ENCODE results near the gene FARP2. TPM values are rescaled to one million over a fixed set of nuclear protein-coding genes. Genes with fewer than 3 reads are reported as not detected.

The FARP2 gene
- total and polyA plus RNA-seq, 2 of the 4 experiments (the other 2 are of a cell fraction), result 17.1 to 30.8 TPM

- H3K14ac ChIP-seq (replicated peaks; ENCODE audit: low read depth, low read length), result peak within 1 kb of the TSS; percentile 97
- BruUV-seq (replicated peaks), result no TSS peak
- peak; percentile 97 for ATAC-seq (ENCODE audit: low read depth)
- 0 out of 2 replicates have a peak, but pooled peaks have one; percentile 5 for TF ChIP-seq BHLHE40 (IDR thresholded peaks at IDR 0.05; ENCODE audit: low read depth, low read length)
- TF ChIP-seq MAZ (IDR thresholded peaks at IDR 0.05; ENCODE audit: borderline replicate concordance, low read depth, low read length), result peak; percentile 98
- TF ChIP-seq RCOR1 (IDR thresholded peaks at IDR 0.05; ENCODE audit: insufficient replicate concordance, low read length), result no peak
- no peak for TF ChIP-seq MAFK (IDR thresholded peaks at IDR 0.05; ENCODE audit: low read depth, low read length)
- TF ChIP-seq NFE2L2 (IDR thresholded peaks at IDR 0.05; ENCODE audit: low read depth, low read length), result no peak
- no peak for TF ChIP-seq CEBPB (IDR thresholded peaks at IDR 0.05; ENCODE audit: low read depth, low read length)
- TF ChIP-seq CHD1 (IDR thresholded peaks at IDR 0.05; ENCODE audit: low read depth, low read length), result no peak
- TF ChIP-seq MXI1 (IDR thresholded peaks at IDR 0.05; ENCODE audit: borderline replicate concordance, low read depth, low read length), result peak; percentile 79; the same call in 1 of the 2 replicates
- peak; percentile 96 for TF ChIP-seq USF2 (IDR thresholded peaks at IDR 0.05; ENCODE audit: low read depth, low read length)
- TF ChIP-seq ELK1 (IDR thresholded peaks at IDR 0.05; ENCODE audit: borderline replicate concordance, low read depth, low read length), result no peak
- peak; percentile 51; the same call in 1 of the 2 replicates for TF ChIP-seq POLR2A (IDR thresholded peaks at IDR 0.05; ENCODE audit: low read depth, low read length)
- TF ChIP-seq FOS (IDR thresholded peaks at IDR 0.05; ENCODE audit: low read depth, low read length), result 0 out of 2 replicates have a peak, but pooled peaks have one; percentile 15
- no peak for TF ChIP-seq RAD21 (IDR thresholded peaks at IDR 0.05; ENCODE audit: low read length)
- TF ChIP-seq SMC3 (IDR thresholded peaks at IDR 0.05; ENCODE audit: low read depth, low read length), result no peak
Observed at GRCh38 chr2:241508240-241509154, 152.4 kb downstream of the FARP2 start, which contains the start of gene STK25. TSS of gene STK25 (minus strand) at chr2:241508584. CDS start at chr2:241508035, 549 bp downstream.

More at GRCh38 chr2:241508240-241509154, 152.4 kb downstream of the FARP2 start, which contains the start of gene STK25:
- Histone ChIP-seq H4K91ac (ENCODE audit: insufficient read depth, low read depth, low read length) (peak within 1 kb of the TSS; percentile 76), H3K9me1 (ENCODE audit: insufficient read depth, low read length) (peaks cover 31% of the 10 kb centered on the region), H3K4me2 (ENCODE audit: low read depth, low read length) (peak within 1 kb of the TSS; percentile 87), H3K9ac (ENCODE audit: low read depth, low read length) (peak within 1 kb of the TSS; percentile 70), H2AK5ac (ENCODE audit: low read depth, low read length) (peak within 1 kb of the TSS; percentile 98), H2BK15ac (ENCODE audit: low read depth, low read length) (peak within 1 kb of the TSS; percentile 70; the same call in 2 of the 3 replicates), H4K20me1 (ENCODE audit: insufficient read depth, low read length) (peaks cover 44% of the 10 kb centered on the region), H3K27me3 (ENCODE audit: control insufficient read depth, insufficient read depth, low read length) (no peaks in the 10 kb centered on the region), H2BK20ac (ENCODE audit: low read depth, low read length) (no peak within 1 kb of the TSS), H3K9me3 (ENCODE audit: control insufficient read depth, insufficient read depth, low read length) (no peaks in the 10 kb centered on the region), H3K23ac (ENCODE audit: low read depth, low read length) (peak within 1 kb of the TSS; percentile 76), H3K4ac (ENCODE audit: low read depth, low read length) (peak within 1 kb of the TSS; percentile 98), H4K8ac (ENCODE audit: low read depth in 2 of 2, low read length in 2 of 2) (peak within 1 kb of the TSS; percentile 98 to 99), H2AFZ (replicated peaks; ENCODE audit: low read length, poor library complexity) (peak within 1 kb of the TSS; percentile 95), H3K36me3 (ENCODE audit: control insufficient read depth, insufficient read depth, low read length) (peaks cover 3% of the 10 kb centered on the region; the same call in 1 of the 2 replicates), H3K79me1 (ENCODE audit: low read depth in 1 of 2, low read length in 2 of 2) (peaks cover 11 to 54% of the 10 kb centered on the region in 2 experiments; a peak in 3 of 4 replicates), H3K27ac (ENCODE audit: insufficient read depth, low read length) (peak within 1 kb of the TSS; percentile 77), H3K4me1 (ENCODE audit: control insufficient read depth, insufficient read depth, low read length) (peaks cover 17% of the 10 kb centered on the region), H2BK120ac (ENCODE audit: low read depth, low read length) (peak within 1 kb of the TSS; percentile 28; the same call in 1 of the 2 replicates), H2AK9ac (replicated peaks; ENCODE audit: low read depth, low read length, poor library complexity) (peak within 1 kb of the TSS; percentile 99), H3K56ac (ENCODE audit: extremely low read depth, insufficient read depth, low read length) (peak within 1 kb of the TSS; percentile 71), H2BK5ac (ENCODE audit: low read depth, low read length, poor library complexity, severe bottlenecking) (peak within 1 kb of the TSS; percentile 78), H4K5ac (ENCODE audit: low read depth, low read length) (peak within 1 kb of the TSS; percentile 97), H3K18ac (ENCODE audit: low read depth, low read length) (peak within 1 kb of the TSS; percentile 41; the same call in 1 of the 2 replicates), H3K4me3 (ENCODE audit: insufficient read depth, low read depth, low read length) (peak within 1 kb of the TSS; percentile 92)
- POLR2A ChIA-PET (ENCODE audit: unreplicated experiment), result interaction anchor here (0.6 kb wide), 1 partner anchor 47 kb away, joined by 3 read pairs; no protein-coding TSS in a partner anchor
- DNase-seq, result peak; percentile 98
- in situ Hi-C loops (cut with MboI; ENCODE audit: low sequenced_read_pairs), result no loop called here
- CTCF ChIA-PET, result interaction anchor here (1.2 kb wide), 1 partner anchor 50 kb away, joined by 3 read pairs; the partner anchor contains the start of gene BOK
- WGBS, 2 experiments (ENCODE audit: extremely low coverage in 2 of 2, insufficient read length in 1 of 2), result 1% methylated on average over 46 of the region's 122 CpGs; no CpG with 5 or more reads in 1 of the 2 experiments
- intact Hi-C loops (cut with micrococcal nuclease), result loop anchor here (1.0 to 5.0 kb wide), 5 partner anchors 51 to 236 kb away; partner anchors contain the start of genes ATG4B, FARP2 and THAP4
- dilution Hi-C loops (cut with HindIII; ENCODE audit: low sequenced_read_pairs, unreplicated experiment), result no loop called here

All from IMR-90 (cell line).